IMR-90 (cell line): ENCODE data around the gene LRSAM1. TPM values are rescaled to one million over a fixed set of nuclear protein-coding genes. Genes with fewer than 3 reads are reported as not detected.

Source experiments
- ATAC-seq: fragments of 200-7000 bp; cut with Tn5 transposase; 2 replicates; pipeline ENCODE4 v1.9.1; 2020; ENCODE audit warnings: low read depth, mild to moderate bottlenecking, moderate library complexity
- BruUV-seq: library from RNA; stranded (reverse); fragments of 400-500 nt; replicated peaks from 2 replicates; lab custom pipeline; 2021; lab: Mats Ljungman, UMichigan
- CTCF ChIA-PET: fragments of 300-600 bp; formaldehyde crosslinking; extraction: SDS; loops from one replicate; lab custom pipeline; 2021; ENCODE audit warnings: antibody characterized with exemption; lab: Yijun Ruan, JAX
- POLR2A ChIA-PET: fragments of 300-600 bp; sonication (Branson Sonifier 250); formaldehyde crosslinking; loops from one replicate; lab custom pipeline; 2022; ENCODE audit warnings: antibody characterized with exemption; ENCODE audit not compliant: unreplicated experiment; lab: Charles Lee
- DNase-seq: peaks from one replicate; pipeline ENCODE4 v3.0.0; 2013
- H2AFZ ChIP-seq: replicated peaks from 2 replicates; pipeline ENCODE3; 2013; ENCODE audit warnings: low read length, mild to moderate bottlenecking; ENCODE audit not compliant: poor library complexity
- H2AK5ac ChIP-seq: 2 replicates; pipeline ENCODE4 v1.6.1; 2013; ENCODE audit warnings: low read depth, low read length, inconsistent platforms
- H2AK9ac ChIP-seq: replicated peaks from 2 replicates; pipeline ENCODE3; 2013; ENCODE audit warnings: mild to moderate bottlenecking, low read depth, low read length, moderate library complexity; ENCODE audit not compliant: poor library complexity
- H2BK120ac ChIP-seq: 2 replicates; pipeline ENCODE4 v1.6.1; 2013; ENCODE audit warnings: low read depth, low read length, inconsistent platforms
- H2BK15ac ChIP-seq: 3 replicates; pipeline ENCODE4 v1.6.1; 2013; ENCODE audit warnings: low read depth, low read length, inconsistent platforms
- H2BK20ac ChIP-seq: 2 replicates; pipeline ENCODE4 v1.6.1; 2013; ENCODE audit warnings: low read depth, mild to moderate bottlenecking, inconsistent platforms, low read length, moderate library complexity
- H2BK5ac ChIP-seq: 2 replicates; pipeline ENCODE4 v1.6.1; 2013; ENCODE audit warnings: mild to moderate bottlenecking, low read depth, low read length, inconsistent platforms; ENCODE audit not compliant: poor library complexity, severe bottlenecking
- H3K14ac ChIP-seq: replicated peaks from 2 replicates; pipeline ENCODE4 v1.6.1; 2013; ENCODE audit warnings: low read depth, low read length, inconsistent platforms
- H3K18ac ChIP-seq: 2 replicates; pipeline ENCODE4 v1.6.1; 2013; ENCODE audit warnings: low read depth, low read length, control low read depth
- H3K23ac ChIP-seq: 2 replicates; pipeline ENCODE4 v1.6.1; 2013; ENCODE audit warnings: low read depth, low read length, inconsistent platforms
- H3K27ac ChIP-seq: 2 replicates; pipeline ENCODE4 v1.5.1; 2013; ENCODE audit warnings: mild to moderate bottlenecking, control low read depth, low read length; ENCODE audit not compliant: insufficient read depth
- H3K27me3 ChIP-seq: 2 replicates; pipeline ENCODE4 v1.6.1; 2013; ENCODE audit warnings: low read length; ENCODE audit not compliant: control insufficient read depth, insufficient read depth
- H3K36me3 ChIP-seq: 2 replicates; pipeline ENCODE4 v1.6.1; 2013; ENCODE audit warnings: low read length, mixed read lengths; ENCODE audit not compliant: control insufficient read depth, insufficient read depth
- H3K4ac ChIP-seq: 2 replicates; pipeline ENCODE4 v1.6.1; 2013; ENCODE audit warnings: low read depth, low read length, inconsistent platforms
- H3K4me1 ChIP-seq: 2 replicates; pipeline ENCODE4 v1.6.1; 2013; ENCODE audit warnings: low read length, mixed read lengths; ENCODE audit not compliant: control insufficient read depth, insufficient read depth
- H3K4me2 ChIP-seq: 2 replicates; pipeline ENCODE4 v1.6.1; 2013; ENCODE audit warnings: low read depth, mild to moderate bottlenecking, control low read depth, low read length, moderate library complexity
- H3K4me3 ChIP-seq: 2 replicates; pipeline ENCODE4 v1.5.1; 2013; ENCODE audit warnings: low read depth, mild to moderate bottlenecking, control low read depth, low read length, moderate library complexity; ENCODE audit not compliant: insufficient read depth
- H3K56ac ChIP-seq: 2 replicates; pipeline ENCODE4 v1.6.1; 2013; ENCODE audit warnings: low read length, inconsistent platforms; ENCODE audit not compliant: insufficient read depth; ENCODE audit errors: extremely low read depth
- H3K79me1 ChIP-seq, 2 experiments: 2 replicates each; pipeline ENCODE4 v1.6.1; 2013; ENCODE audit warnings: low read length in 2 of 2, inconsistent platforms in 1 of 2, low read depth in 1 of 2
- H3K9ac ChIP-seq: 2 replicates; pipeline ENCODE4 v1.6.1; 2013; ENCODE audit warnings: low read depth, low read length, control low read depth
- H3K9me1 ChIP-seq: 2 replicates; pipeline ENCODE4 v1.6.1; 2013; ENCODE audit warnings: low read length, inconsistent platforms; ENCODE audit not compliant: insufficient read depth
- H3K9me3 ChIP-seq: 2 replicates; pipeline ENCODE4 v1.6.1; 2013; ENCODE audit warnings: low read length; ENCODE audit not compliant: control insufficient read depth, insufficient read depth
- H4K20me1 ChIP-seq: 2 replicates; pipeline ENCODE4 v1.6.1; 2013; ENCODE audit warnings: low read length, inconsistent platforms; ENCODE audit not compliant: insufficient read depth
- H4K5ac ChIP-seq: 2 replicates; pipeline ENCODE4 v1.6.1; 2013; ENCODE audit warnings: mild to moderate bottlenecking, low read depth, low read length, control low read depth
- H4K8ac ChIP-seq, 2 experiments: 2 replicates each; pipeline ENCODE4 v1.6.1; 2013; ENCODE audit warnings: low read depth in 2 of 2, low read length in 2 of 2, control low read depth in 1 of 2, inconsistent platforms in 1 of 2
- H4K91ac ChIP-seq: 2 replicates; pipeline ENCODE4 v1.6.1; 2013; ENCODE audit warnings: low read depth, low read length, inconsistent platforms; ENCODE audit not compliant: insufficient read depth
- BHLHE40 ChIP-seq: fragments of 150-350 bp; IDR thresholded peaks from 2 replicates; pipeline ENCODE4 v1.6.1; 2016; ENCODE audit warnings: mild to moderate bottlenecking, low read depth, low read length
- CEBPB ChIP-seq: IDR thresholded peaks from 2 replicates; pipeline ENCODE4 v1.6.1; 2012; ENCODE audit warnings: low read depth, low read length, improper control_type of control experiment
- CHD1 ChIP-seq: IDR thresholded peaks from 2 replicates; pipeline ENCODE4 v1.6.1; 2012; ENCODE audit warnings: low read depth, low read length, improper control_type of control experiment
- CTCF ChIP-seq: conservative IDR thresholded peaks from 2 replicates; pipeline ENCODE4 v1.5.1; 2012; ENCODE audit warnings: mild to moderate bottlenecking, low read depth, low read length, improper control_type of control experiment
- ELK1 ChIP-seq: fragments of 150-350 bp; IDR thresholded peaks from 2 replicates; pipeline ENCODE4 v1.6.1; 2016; ENCODE audit warnings: low read depth, mild to moderate bottlenecking, low read length, moderate library complexity, borderline replicate concordance
- FOS ChIP-seq: fragments of 150-350 bp; IDR thresholded peaks from 2 replicates; pipeline ENCODE4 v1.6.1; 2016; ENCODE audit warnings: low read depth, low read length
- MAFK ChIP-seq: IDR thresholded peaks from 2 replicates; pipeline ENCODE4 v1.6.1; 2012; ENCODE audit warnings: low read depth, low read length, improper control_type of control experiment
- MAZ ChIP-seq: IDR thresholded peaks from 2 replicates; pipeline ENCODE4 v1.6.1; 2012; ENCODE audit warnings: low read depth, mild to moderate bottlenecking, low read length, improper control_type of control experiment, moderate library complexity, borderline replicate concordance
- MXI1 ChIP-seq: IDR thresholded peaks from 2 replicates; pipeline ENCODE4 v1.6.1; 2012; ENCODE audit warnings: low read depth, mild to moderate bottlenecking, low read length, moderate library complexity, borderline replicate concordance
- NFE2L2 ChIP-seq: fragments of 150-350 bp; IDR thresholded peaks from 2 replicates; pipeline ENCODE4 v1.6.1; 2016; ENCODE audit warnings: low read depth, mild to moderate bottlenecking, low read length
- POLR2A ChIP-seq: IDR thresholded peaks from 2 replicates; pipeline ENCODE4 v1.6.1; 2012; ENCODE audit warnings: mild to moderate bottlenecking, low read depth, low read length
- RAD21 ChIP-seq: IDR thresholded peaks from 2 replicates; pipeline ENCODE4 v1.6.1; 2012; ENCODE audit warnings: low read length, improper control_type of control experiment
- RCOR1 ChIP-seq: IDR thresholded peaks from 2 replicates; pipeline ENCODE4 v1.6.1; 2012; ENCODE audit warnings: mild to moderate bottlenecking, low read length, improper control_type of control experiment; ENCODE audit not compliant: insufficient replicate concordance
- RFX5 ChIP-seq: IDR thresholded peaks from 2 replicates; pipeline ENCODE4 v1.8.0; 2012; ENCODE audit warnings: low read depth, mild to moderate bottlenecking, low read length, moderate library complexity
- SMC3 ChIP-seq: fragments of 150-350 bp; IDR thresholded peaks from 2 replicates; pipeline ENCODE4 v1.6.1; 2016; ENCODE audit warnings: low read depth, mild to moderate bottlenecking, antibody characterized with exemption, low read length, moderate library complexity
- USF2 ChIP-seq: fragments of 150-350 bp; IDR thresholded peaks from 2 replicates; pipeline ENCODE4 v1.6.1; 2017; ENCODE audit warnings: mild to moderate bottlenecking, antibody characterized with exemption, low read length, low read depth
- WGBS, 2 experiments: methylation state at CpG; one replicate each; pipeline versions ENCODE4 v1.1.5 to v1.1.7; 2013; ENCODE audit warnings: missing lambda C conversion rate in 2 of 2; ENCODE audit not compliant: insufficient read length in 1 of 2; ENCODE audit errors: extremely low coverage in 2 of 2; 5-methylcytosine and 5-hydroxymethylcytosine counted together
- dilution Hi-C: fragments of 300-500 bp; cut with HindIII; formaldehyde crosslinking; loops from one replicate; pipeline ENCODE4 v1.14.3; 2018; ENCODE audit warnings: low sequenced_read_pairs; ENCODE audit not compliant: unreplicated experiment
- in situ Hi-C: fragments of 300-500 bp; cut with MboI; formaldehyde crosslinking; loops from 3 replicates; pipeline ENCODE4 v1.14.3; 2019; ENCODE audit warnings: low sequenced_read_pairs, inconsistent platforms, mixed read lengths
- intact Hi-C: fragments of 100-400 bp; cut with micrococcal nuclease; formaldehyde crosslinking; loops from 2 replicates; pipeline ENCODE4 v1.10.0; 2022
- polyA plus RNA-seq, 3 experiments: library from polyadenylated mRNA; depleted of rRNA; stranded (reverse); fragments of >200 nt; gene quantifications; 2 replicates each; pipeline ENCODE4 v1.2.3, GENCODE V29; 2012; ENCODE audit warnings: low replicate concordance in 1 of 3
- total RNA-seq: library from RNA; depleted of rRNA; stranded (reverse); fragments of >200 nt; gene quantifications from 2 replicates; pipeline ENCODE4 v1.2.3, GENCODE V29; 2012

The LRSAM1 gene
- total and polyA plus RNA-seq, 2 of the 4 experiments (the other 2 are of a cell fraction), result 3.0 to 9.3 TPM

- in situ Hi-C loops (no loop called here), dilution Hi-C loops (no loop called here), intact Hi-C loops (no loop called here)
- peaks cover 3% of the 10 kb centered on the region; the same call in 1 of the 2 replicates for H3K9me1 ChIP-seq
- H3K36me3 ChIP-seq, result peaks cover 56% of the 10 kb centered on the region
- TF ChIP-seq CEBPB (no peak), CHD1 (no peak), RCOR1 (no peak), RAD21 (no peak), NFE2L2 (no peak), SMC3 (no peak), MXI1 (no peak), RFX5 (no peak), MAFK (no peak), CTCF (no peak), FOS (no peak), POLR2A (no peak), MAZ (no peak), USF2 (no peak), BHLHE40 (no peak), ELK1 (no peak)
- H3K18ac ChIP-seq, result no peak overlapping the region
- H2BK20ac ChIP-seq, result no peak overlapping the region
- H3K9ac ChIP-seq, result no peak overlapping the region
- no peak overlapping the region for H3K23ac ChIP-seq
- no peak overlapping the region for H3K56ac ChIP-seq
- H3K14ac ChIP-seq, result no peak overlapping the region
- no peak overlapping the region for H2BK15ac ChIP-seq
- no peak overlapping the region for H3K27ac ChIP-seq
- H3K79me1 ChIP-seq, result peaks cover 0 to 32% of the 10 kb centered on the region in 2 experiments; a peak in 1 of 4 replicates
- H2BK5ac ChIP-seq, result no peak overlapping the region
- no peak overlapping the region for H3K4ac ChIP-seq
- no peak overlapping the region for H2BK120ac ChIP-seq
- H3K9me3 ChIP-seq, result no peaks in the 10 kb centered on the region
- ChIA-PET POLR2A (no interaction called here), CTCF (no interaction called here)
- BruUV-seq, result no TSS peak
- no peak overlapping the region for H3K4me2 ChIP-seq
- H4K8ac ChIP-seq, result peak overlapping the region in 1 of 2 experiments; percentile 10; a peak in 1 of 4 replicates
- ATAC-seq, result no peak
- H3K4me3 ChIP-seq, result no peak overlapping the region
- H4K91ac ChIP-seq, result no peak overlapping the region
- WGBS, 2 experiments, result 91% methylated on average over 5 of the region's 13 CpGs; no CpG with 5 or more reads in 1 of the 2 experiments
- no peak overlapping the region for H2AFZ ChIP-seq
- H4K20me1 ChIP-seq, result peaks cover 11% of the 10 kb centered on the region
- no peak overlapping the region for H4K5ac ChIP-seq
- no peak overlapping the region for H2AK5ac ChIP-seq
- DNase-seq, result no peak
- no peaks in the 10 kb centered on the region for H3K27me3 ChIP-seq
- H2AK9ac ChIP-seq, result peak overlapping the region; percentile 83
- peaks cover 6% of the 10 kb centered on the region for H3K4me1 ChIP-seq
Measured at GRCh38 chr9:127497656-127498290, 46.5 kb downstream of the LRSAM1 start.
